Measurements from ENCODE around the gene BCL2L15.

The BCL2L15 gene

GRCh38 chr1:113887402-113888175, at the start of gene BCL2L15:
TSS of gene BCL2L15 (minus strand) at chr1:113887581. CDS start at chr1:113887375, 206 bp downstream.
- no peak for DNase-seq

DNA sequence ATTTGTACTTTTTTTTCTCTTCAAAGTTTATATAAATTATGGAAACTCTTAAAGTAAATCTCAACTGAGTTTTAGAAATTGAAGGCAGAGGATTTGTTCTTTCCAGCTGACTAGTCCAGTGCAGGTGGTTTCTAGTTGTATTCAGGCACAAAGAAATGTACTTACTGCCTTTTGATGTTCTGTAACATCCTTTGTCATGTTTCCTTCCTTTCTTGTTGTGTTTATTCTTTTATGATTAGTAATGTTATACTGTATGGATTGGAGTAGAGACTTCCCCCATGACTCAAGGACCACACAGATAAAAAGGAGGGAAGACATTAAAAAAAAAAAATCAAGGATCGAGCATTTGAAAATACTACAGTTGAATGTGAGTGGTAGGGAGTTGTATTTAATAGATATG, 49.8 kb upstream of the BCL2L15 start:
- DNase-seq: no peak

DNA sequence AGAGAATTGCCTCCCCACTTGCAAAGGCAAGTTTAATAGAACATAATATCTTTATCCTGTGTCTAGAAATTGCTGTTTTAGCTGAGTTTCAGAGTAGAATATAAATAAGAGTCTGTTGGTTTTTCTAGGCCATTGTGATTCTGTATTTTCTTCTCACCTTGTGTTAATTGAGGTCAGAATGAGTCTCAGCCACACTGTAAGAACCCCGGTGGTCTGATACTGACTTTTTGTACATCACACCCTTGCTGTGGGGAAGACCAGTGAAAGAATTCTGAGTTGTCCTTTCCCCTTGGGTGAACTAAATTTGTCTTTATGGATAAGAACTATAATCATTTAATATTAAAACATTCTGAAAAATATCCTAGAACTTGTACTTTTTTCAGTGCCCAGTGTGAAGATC, 48.6 kb upstream of the BCL2L15 start:
- DNase-seq: no peak

- no peak for DNase-seq
Measured at GRCh38 chr1:113935176-113935575, 47.8 kb upstream of the BCL2L15 start.

DNA sequence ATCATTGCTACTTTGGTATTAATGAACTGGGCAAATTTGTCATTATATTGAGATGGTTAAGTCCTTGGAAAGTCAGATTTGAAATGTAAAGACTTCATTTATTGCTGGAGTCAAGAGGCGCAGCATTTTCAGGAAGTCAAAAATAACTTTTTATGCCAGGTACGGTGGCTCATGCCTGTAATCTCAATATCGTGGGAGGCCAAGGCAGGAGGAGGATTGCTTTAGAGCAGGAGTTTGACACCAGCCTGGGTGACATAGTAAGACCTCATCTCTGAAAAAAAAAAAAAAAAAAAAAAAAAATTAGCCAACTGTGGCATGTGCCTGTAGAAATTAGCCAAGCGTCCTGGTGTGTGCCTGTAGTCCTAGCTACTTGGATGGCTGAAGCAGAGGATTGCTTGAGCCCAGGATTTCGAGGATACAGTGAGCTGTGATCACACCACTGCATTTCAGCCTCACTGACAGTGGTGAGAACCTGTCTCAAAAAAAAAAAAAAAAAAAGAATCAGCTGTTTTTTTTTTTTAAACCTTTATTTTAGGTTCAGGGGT, 47.2 kb upstream of the BCL2L15 start:
- no peak for DNase-seq

- no peak for DNase-seq
Measured at GRCh38 chr1:113934006-113934405, 46.6 kb upstream of the BCL2L15 start.

GRCh38 chr1:113931451-113931851, 44.1 kb upstream of the BCL2L15 start:
- DNase-seq: no peak

- DNase-seq: no peak
Measured at GRCh38 chr1:113930499-113931161, 43.2 kb upstream of the BCL2L15 start.

DNA sequence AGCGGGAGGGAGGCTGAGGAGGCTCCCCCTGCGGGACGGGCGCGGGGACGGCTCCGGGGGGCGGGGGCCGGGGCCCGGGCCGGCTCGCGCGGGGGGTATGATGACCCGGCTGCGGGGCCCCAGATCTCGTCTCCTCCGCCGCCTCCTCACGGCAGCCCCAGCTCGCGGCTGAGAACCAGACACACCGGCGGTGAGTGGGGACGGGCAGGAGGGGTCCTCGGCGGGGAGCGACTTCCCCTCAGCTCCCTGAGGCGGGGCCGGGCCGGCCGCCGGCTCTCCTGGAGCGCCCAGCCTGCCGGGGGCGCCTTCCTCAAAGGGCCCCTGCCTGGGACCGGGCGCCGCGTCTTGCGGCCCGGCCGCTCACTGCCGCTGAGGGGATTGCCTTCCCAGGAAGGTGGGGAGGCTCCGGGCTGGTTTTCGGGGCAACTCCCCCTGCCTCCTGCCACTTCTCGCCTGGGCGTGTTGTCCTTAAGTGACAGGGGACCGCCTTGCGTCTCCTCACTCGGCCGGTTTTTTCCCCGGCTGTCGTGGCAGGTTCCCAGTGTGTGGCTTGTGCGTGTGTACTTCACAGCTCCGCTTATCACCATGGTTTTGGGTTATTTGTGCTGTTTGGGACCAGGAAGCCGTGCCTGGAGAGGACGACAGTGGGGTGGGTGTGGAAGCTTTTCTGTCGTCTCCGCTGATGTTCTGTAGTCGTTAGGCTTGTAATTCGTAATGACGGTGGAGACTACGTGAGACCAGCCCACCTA, 42.5 kb upstream of the BCL2L15 start:
- DNase-seq: peak; percentile 56

GRCh38 chr1:113928941-113929749, 41.8 kb upstream of the BCL2L15 start, which contains the start of gene HIPK1:
TSS of gene HIPK1 (plus strand) at chr1:113929324.
- peak; percentile 92 for DNase-seq

DNA sequence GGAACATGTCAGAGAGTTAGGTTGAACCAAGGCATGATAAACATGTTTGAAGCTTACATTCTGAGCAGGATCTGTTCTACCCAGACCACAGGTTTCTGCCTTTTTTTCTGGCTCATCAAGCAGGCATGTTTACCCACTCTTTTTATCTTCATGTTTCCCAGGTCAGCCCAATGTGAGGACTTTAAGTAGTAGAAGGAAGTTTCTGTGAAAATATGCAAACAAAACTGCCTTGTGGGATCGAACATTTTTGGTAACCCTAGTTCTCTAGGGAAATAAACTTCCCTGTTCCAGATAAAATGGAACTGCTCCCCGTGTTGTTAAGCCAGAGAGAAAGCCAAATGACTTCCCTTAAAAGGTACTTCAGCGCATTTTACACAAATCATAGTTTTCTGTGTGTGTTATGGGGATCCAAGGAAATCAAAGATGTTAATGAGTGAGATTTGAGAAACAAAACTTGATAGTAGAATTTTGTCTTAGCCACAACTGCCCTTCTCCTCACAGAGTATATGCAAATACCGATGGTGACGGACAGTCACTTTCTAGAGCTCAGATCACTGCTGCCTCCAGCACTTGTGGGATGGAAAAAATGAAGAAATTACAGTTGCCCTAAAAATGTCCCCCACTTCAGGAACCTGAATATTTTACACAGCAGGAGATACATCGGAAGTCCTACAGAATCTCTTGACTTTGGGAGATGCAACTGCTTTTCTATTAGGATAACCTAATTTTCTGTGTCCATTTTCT, 41.0 kb upstream of the BCL2L15 start:
- no peak for DNase-seq

DNA sequence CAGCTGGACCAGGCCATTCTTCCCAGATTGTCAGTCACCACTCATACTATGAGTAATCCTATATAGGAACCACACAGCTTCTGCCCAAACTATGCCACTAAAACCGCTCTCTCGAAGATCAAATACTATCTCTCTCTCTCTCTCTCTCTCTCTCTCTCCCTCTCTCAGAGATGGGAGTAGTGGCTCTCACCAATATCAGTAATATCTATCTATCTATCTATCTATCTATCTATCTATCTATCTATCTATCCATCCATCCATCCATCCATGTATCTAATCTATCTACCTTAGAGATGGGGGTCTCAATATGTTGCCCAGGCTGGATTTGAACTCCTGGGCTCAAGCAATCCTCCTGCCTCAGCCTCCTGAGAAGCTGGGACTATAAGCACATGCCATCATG, 37.1 kb upstream of the BCL2L15 start:
- DNase-seq: no peak

DNA sequence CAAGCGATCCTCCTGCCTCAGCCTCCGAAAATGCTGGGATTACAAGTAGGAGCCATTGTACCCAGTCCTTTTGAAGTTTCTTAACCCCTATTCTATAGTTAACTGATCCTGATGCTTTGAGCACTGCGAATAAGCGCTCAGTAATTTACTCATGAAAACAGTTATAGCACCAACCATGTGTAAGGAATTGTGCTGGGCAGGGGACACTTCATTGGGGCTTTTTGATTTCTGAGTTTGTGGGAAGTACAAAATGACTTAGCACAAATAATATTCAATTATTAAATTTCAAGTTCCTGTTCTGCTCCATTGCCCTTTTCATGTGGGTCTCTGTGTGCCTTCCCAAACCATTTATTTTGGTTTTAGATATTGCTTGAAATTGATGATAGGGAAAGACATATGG, 35.6 kb upstream of the BCL2L15 start:
- DNase-seq: no peak

- no peak for DNase-seq
Measured at GRCh38 chr1:113918243-113918642, 30.9 kb upstream of the BCL2L15 start.

GRCh38 chr1:113917400-113918082, 30.2 kb upstream of the BCL2L15 start:
- DNase-seq: no peak

DNA sequence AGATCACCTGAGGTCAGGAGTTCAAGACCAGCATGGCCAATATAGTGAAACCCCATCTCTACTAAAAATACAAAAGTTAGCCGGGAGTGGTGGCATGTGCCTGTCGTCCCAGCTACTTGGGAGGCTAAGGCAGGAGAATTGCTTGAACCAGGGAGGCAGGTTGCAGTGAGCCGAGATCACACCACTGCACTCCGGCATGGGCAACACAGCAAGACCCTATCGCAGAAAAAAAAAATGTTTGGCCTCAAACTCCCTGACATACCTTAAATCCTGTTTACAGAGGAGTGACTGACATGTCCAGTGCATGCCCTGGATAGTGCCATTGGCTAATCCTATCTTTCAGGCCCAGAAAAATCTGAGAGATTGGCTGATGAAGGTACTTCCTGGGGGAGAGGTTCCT, 29.6 kb upstream of the BCL2L15 start:
- no peak for DNase-seq

GRCh38 chr1:113913887-113914664, 26.7 kb upstream of the BCL2L15 start:
- DNase-seq: no peak

- DNase-seq: no peak
Measured at GRCh38 chr1:113913312-113913668, 25.9 kb upstream of the BCL2L15 start.

GRCh38 chr1:113912594-113913311, 25.4 kb upstream of the BCL2L15 start:
- peak; percentile 94 for DNase-seq

DNA sequence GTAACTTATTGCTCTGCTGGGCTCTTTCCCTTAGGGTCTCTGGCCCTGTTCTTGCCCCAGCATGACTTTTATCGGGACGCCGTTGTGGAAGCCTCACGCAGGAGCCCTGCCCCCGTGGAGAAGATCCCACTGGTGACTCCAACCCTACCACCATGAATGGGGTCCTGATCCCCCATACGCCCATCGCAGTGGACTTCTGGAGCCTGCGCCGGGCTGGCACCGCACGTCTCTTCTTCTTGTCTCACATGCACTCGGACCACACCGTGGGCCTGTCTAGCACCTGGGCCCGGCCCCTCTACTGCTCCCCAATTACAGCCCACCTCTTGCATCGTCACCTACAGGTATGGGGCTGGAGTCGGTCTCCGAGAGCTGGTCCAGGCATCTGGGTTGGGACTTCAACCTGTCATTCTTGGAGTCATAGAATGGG, 18.1 kb upstream of the BCL2L15 start:
- DNase-seq: no peak

Measured in NCI-H2171 (cell line).